Keratinocyte (primary cell): ENCODE data around the gene TRIM54.

Source experiments
- EZH2 ChIP-seq: IDR thresholded peaks from one replicate; pipeline ENCODE4 v1.6.1; 2012; ENCODE audit warnings: inconsistent platforms, mild to moderate bottlenecking, low read length, moderate library complexity
- TF ChIP-seq, protein P1 (sequence below), 3 experiments: IDR thresholded peaks in 1 of 3; conservative IDR thresholded peaks in 1 of 3; optimal IDR thresholded peaks in 1 of 3; 2 replicates in 2 of 3; 3 replicates in 1 of 3; pipeline versions ENCODE3 to v1.5.1; 2011; ENCODE audit warnings: low read length in 3 of 3, mild to moderate bottlenecking in 3 of 3, moderate library complexity in 2 of 3, control low read depth in 1 of 3, inconsistent platforms in 1 of 3; ENCODE audit not compliant: insufficient read depth in 2 of 3; ENCODE audit errors: extremely low read depth in 1 of 3

DNA sequence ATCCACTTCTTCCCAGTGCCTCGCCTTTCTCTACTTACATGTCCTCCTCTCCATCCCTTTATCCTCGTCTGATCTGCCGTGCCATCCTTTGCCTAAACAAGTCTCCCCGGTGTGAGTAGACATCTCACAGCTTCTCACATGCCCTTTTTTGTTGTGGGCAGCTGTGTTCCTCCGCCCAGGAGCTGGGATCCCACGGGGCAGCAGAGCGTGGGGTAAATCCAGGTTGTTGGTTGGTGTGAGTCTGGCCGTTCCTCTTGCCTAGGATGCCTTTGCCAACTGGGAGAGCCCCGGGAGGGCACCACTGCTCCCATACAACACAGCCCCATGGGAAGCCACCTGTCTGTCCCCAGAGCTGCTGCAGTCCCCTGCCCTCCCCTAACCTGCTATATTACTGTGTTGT lies 41.8 kb upstream of the TRIM54 start:
- TF ChIP-seq, protein P1, sequence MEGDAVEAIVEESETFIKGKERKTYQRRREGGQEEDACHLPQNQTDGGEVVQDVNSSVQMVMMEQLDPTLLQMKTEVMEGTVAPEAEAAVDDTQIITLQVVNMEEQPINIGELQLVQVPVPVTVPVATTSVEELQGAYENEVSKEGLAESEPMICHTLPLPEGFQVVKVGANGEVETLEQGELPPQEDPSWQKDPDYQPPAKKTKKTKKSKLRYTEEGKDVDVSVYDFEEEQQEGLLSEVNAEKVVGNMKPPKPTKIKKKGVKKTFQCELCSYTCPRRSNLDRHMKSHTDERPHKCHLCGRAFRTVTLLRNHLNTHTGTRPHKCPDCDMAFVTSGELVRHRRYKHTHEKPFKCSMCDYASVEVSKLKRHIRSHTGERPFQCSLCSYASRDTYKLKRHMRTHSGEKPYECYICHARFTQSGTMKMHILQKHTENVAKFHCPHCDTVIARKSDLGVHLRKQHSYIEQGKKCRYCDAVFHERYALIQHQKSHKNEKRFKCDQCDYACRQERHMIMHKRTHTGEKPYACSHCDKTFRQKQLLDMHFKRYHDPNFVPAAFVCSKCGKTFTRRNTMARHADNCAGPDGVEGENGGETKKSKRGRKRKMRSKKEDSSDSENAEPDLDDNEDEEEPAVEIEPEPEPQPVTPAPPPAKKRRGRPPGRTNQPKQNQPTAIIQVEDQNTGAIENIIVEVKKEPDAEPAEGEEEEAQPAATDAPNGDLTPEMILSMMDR (optimal IDR thresholded peaks at IDR 0.05 in 1 of 3, IDR thresholded peaks at IDR 0.05 in 1 of 3, conservative IDR thresholded peaks at IDR 0.05 in 1 of 3; ENCODE audit: extremely low read depth in 1 of 3, insufficient read depth in 2 of 3, low read length in 3 of 3), result no peak
- TF ChIP-seq EZH2, result no peak
